GM23338 (cell line): ENCODE measurements around the gene PITPNC1.

ENCODE experiments used
- CREB1 ChIP-seq: fragments of 250-450 bp; sonication (Bioruptor Pico); IDR thresholded peaks from 2 replicates; pipeline ENCODE4 v1.5.0; 2020; ENCODE audit warnings: low read depth, mild to moderate bottlenecking, moderate library complexity
- CTCF ChIP-seq, 2 experiments: fragments of 200-600 bp in 1 of 2; sonication (generic) in 1 of 2; conservative IDR thresholded peaks; 2 replicates each; pipeline versions ENCODE4 v1.5.1 to v1.6.1; 2016 to 2017; ENCODE audit warnings: antibody characterized with exemption in 2 of 2, low read depth in 2 of 2, mild to moderate bottlenecking in 2 of 2, moderate library complexity in 1 of 2
- EZH2 ChIP-seq: fragments of 200-600 bp; sonication (generic); IDR thresholded peaks from one replicate; pipeline ENCODE4 v1.8.0; 2017; ENCODE audit warnings: antibody characterized with exemption, mild to moderate bottlenecking, low read depth; ENCODE audit not compliant: unreplicated experiment
- EZH2phosphoT487 ChIP-seq: fragments of 200-600 bp; sonication (generic); IDR thresholded peaks from one replicate; pipeline ENCODE4 v1.8.1; 2018; ENCODE audit warnings: antibody characterized with exemption; ENCODE audit not compliant: unreplicated experiment
- JUNB ChIP-seq: IDR thresholded peaks from one replicate; pipeline ENCODE4 v1.6.1; 2016; ENCODE audit warnings: antibody characterized with exemption; ENCODE audit not compliant: unreplicated experiment
- NANOG ChIP-seq: IDR thresholded peaks from 2 replicates; pipeline ENCODE4 v1.6.1; 2016; ENCODE audit warnings: antibody characterized with exemption, borderline replicate concordance
- POLR2AphosphoS5 ChIP-seq: IDR thresholded peaks from 2 replicates; pipeline ENCODE4 v1.6.1; 2016; ENCODE audit warnings: antibody characterized with exemption, low read depth
- ZNF114 ChIP-seq: fragments of 250-450 bp; sonication (Bioruptor Pico); IDR thresholded peaks from 2 replicates; pipeline ENCODE4 v1.5.0; 2020; ENCODE audit warnings: mild to moderate bottlenecking, moderate library complexity
- ZNF331 ChIP-seq: fragments of 250-450 bp; sonication (Bioruptor Pico); IDR thresholded peaks from 2 replicates; pipeline ENCODE4 v1.5.0; 2020; ENCODE audit warnings: low read depth, mild to moderate bottlenecking, moderate library complexity
- TF ChIP-seq, protein P1 (sequence below): IDR thresholded peaks from one replicate; pipeline ENCODE4 v1.6.1; 2018; ENCODE audit warnings: antibody characterized with exemption; ENCODE audit not compliant: unreplicated experiment
- TF ChIP-seq, protein P2 (sequence below): IDR thresholded peaks from 2 replicates; pipeline ENCODE4 v1.6.1; 2016; ENCODE audit warnings: antibody characterized with exemption

- peak; percentile 62 for TF ChIP-seq CREB1 (CRISPR knock-in tag)
- no peak for TF ChIP-seq CTCF (conservative IDR thresholded peaks at IDR 0.05; ENCODE audit: low read depth in 2 of 2)
- peak; percentile 82 for TF ChIP-seq POLR2AphosphoS5
- TF ChIP-seq, protein P1, sequence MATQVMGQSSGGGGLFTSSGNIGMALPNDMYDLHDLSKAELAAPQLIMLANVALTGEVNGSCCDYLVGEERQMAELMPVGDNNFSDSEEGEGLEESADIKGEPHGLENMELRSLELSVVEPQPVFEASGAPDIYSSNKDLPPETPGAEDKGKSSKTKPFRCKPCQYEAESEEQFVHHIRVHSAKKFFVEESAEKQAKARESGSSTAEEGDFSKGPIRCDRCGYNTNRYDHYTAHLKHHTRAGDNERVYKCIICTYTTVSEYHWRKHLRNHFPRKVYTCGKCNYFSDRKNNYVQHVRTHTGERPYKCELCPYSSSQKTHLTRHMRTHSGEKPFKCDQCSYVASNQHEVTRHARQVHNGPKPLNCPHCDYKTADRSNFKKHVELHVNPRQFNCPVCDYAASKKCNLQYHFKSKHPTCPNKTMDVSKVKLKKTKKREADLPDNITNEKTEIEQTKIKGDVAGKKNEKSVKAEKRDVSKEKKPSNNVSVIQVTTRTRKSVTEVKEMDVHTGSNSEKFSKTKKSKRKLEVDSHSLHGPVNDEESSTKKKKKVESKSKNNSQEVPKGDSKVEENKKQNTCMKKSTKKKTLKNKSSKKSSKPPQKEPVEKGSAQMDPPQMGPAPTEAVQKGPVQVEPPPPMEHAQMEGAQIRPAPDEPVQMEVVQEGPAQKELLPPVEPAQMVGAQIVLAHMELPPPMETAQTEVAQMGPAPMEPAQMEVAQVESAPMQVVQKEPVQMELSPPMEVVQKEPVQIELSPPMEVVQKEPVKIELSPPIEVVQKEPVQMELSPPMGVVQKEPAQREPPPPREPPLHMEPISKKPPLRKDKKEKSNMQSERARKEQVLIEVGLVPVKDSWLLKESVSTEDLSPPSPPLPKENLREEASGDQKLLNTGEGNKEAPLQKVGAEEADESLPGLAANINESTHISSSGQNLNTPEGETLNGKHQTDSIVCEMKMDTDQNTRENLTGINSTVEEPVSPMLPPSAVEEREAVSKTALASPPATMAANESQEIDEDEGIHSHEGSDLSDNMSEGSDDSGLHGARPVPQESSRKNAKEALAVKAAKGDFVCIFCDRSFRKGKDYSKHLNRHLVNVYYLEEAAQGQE, result no peak
- no peak for TF ChIP-seq EZH2
- no peak for TF ChIP-seq ZNF114
- TF ChIP-seq ZNF331 (CRISPR knock-in tag), result no peak
- no peak for TF ChIP-seq EZH2phosphoT487
- TF ChIP-seq JUNB, result no peak
- TF ChIP-seq, protein P2, sequence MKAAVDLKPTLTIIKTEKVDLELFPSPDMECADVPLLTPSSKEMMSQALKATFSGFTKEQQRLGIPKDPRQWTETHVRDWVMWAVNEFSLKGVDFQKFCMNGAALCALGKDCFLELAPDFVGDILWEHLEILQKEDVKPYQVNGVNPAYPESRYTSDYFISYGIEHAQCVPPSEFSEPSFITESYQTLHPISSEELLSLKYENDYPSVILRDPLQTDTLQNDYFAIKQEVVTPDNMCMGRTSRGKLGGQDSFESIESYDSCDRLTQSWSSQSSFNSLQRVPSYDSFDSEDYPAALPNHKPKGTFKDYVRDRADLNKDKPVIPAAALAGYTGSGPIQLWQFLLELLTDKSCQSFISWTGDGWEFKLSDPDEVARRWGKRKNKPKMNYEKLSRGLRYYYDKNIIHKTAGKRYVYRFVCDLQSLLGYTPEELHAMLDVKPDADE, result no peak
- TF ChIP-seq NANOG, result no peak
Observed at GRCh38 chr17:67376737-67377487, at the start of gene PITPNC1.
